Neutrophil (primary cell): ENCODE measurements around the gene MRPL28.

Experiments used
- H3K27ac ChIP-seq: fragments of 200-600 bp; sonication (generic); 2 replicates; pipeline ENCODE4 v1.5.1; 2016; ENCODE audit warnings: mild to moderate bottlenecking, moderate library complexity
- H3K27me3 ChIP-seq: fragments of 200-600 bp; sonication (generic); 2 replicates; pipeline ENCODE4 v1.6.0; 2016; ENCODE audit warnings: mild to moderate bottlenecking
- H3K36me3 ChIP-seq: fragments of 200-600 bp; sonication (generic); 2 replicates; pipeline ENCODE4 v1.5.1; 2017
- H3K4me1 ChIP-seq, 2 experiments: fragments of 200-600 bp in 1 of 2; sonication (generic) in 1 of 2; 1 replicate in 1 of 2; 2 replicates in 1 of 2; pipeline versions ENCODE4 v1.5.1 to v1.6.1; 2013 to 2016; ENCODE audit warnings: low read depth in 1 of 2, low read length in 1 of 2, mild to moderate bottlenecking in 1 of 2, moderate library complexity in 1 of 2; ENCODE audit not compliant: control insufficient read depth in 1 of 2, insufficient read depth in 1 of 2
- H3K4me3 ChIP-seq, 2 experiments: fragments of 200-600 bp in 1 of 2; sonication (generic) in 1 of 2; 1 replicate in 1 of 2; 2 replicates in 1 of 2; pipeline ENCODE4 v1.5.1; 2013 to 2016; ENCODE audit warnings: low read depth in 1 of 2, low read length in 1 of 2, mild to moderate bottlenecking in 1 of 2, moderate library complexity in 1 of 2
- H3K9me3 ChIP-seq: fragments of 200-600 bp; sonication (generic); 2 replicates; pipeline ENCODE4 v1.5.1; 2016
- TF ChIP-seq, protein P1 (sequence below): fragments of 200-600 bp; sonication (generic); IDR thresholded peaks from 2 replicates; pipeline ENCODE4 v1.5.1; 2016; ENCODE audit warnings: antibody characterized with exemption

MRPL28 gene

DNA sequence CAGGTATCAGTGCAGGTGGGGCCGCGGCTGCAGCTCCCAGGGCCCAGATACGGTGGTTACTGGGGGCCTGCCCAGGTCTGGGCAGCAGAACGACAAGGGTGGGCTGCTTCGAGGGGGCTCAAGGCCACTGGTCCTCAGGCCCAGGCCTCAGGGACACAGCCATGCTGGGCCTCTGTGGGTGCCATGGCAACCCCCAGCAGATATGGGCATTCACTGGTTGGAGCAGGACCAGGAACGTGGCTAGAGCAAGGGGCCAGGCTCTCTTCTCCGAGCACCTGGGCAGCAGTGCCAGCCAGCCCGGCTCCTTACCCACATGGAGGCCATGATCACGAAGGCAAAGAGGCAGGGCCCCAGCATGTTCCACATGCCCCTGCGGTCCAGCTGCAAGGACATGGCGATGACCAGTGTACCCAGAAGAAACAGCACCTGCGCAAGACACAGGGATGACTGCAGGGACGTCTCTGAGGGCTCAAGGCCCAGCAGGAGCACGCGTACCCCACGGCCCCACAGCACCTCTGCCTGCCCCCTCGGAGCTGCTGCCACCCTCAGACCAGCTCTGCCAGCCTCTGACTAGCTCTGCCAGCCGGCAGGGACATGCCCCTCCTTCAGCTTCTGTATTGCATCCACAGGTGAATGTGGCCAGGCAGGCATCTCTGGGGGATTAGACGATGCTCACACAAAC is 2.1 kb upstream of the MRPL28 start:
- Histone ChIP-seq H3K4me1 (peaks cover 16 to 20% of the 10 kb centered on the region in 2 experiments), H3K36me3 (peaks cover 89% of the 10 kb centered on the region), H3K27ac (no peak overlapping the region), H3K9me3 (no peaks in the 10 kb centered on the region), H3K27me3 (peaks cover 8% of the 10 kb centered on the region), H3K4me3 (no peak overlapping the region)
- TF ChIP-seq, protein P1, sequence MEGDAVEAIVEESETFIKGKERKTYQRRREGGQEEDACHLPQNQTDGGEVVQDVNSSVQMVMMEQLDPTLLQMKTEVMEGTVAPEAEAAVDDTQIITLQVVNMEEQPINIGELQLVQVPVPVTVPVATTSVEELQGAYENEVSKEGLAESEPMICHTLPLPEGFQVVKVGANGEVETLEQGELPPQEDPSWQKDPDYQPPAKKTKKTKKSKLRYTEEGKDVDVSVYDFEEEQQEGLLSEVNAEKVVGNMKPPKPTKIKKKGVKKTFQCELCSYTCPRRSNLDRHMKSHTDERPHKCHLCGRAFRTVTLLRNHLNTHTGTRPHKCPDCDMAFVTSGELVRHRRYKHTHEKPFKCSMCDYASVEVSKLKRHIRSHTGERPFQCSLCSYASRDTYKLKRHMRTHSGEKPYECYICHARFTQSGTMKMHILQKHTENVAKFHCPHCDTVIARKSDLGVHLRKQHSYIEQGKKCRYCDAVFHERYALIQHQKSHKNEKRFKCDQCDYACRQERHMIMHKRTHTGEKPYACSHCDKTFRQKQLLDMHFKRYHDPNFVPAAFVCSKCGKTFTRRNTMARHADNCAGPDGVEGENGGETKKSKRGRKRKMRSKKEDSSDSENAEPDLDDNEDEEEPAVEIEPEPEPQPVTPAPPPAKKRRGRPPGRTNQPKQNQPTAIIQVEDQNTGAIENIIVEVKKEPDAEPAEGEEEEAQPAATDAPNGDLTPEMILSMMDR = no peak

DNA sequence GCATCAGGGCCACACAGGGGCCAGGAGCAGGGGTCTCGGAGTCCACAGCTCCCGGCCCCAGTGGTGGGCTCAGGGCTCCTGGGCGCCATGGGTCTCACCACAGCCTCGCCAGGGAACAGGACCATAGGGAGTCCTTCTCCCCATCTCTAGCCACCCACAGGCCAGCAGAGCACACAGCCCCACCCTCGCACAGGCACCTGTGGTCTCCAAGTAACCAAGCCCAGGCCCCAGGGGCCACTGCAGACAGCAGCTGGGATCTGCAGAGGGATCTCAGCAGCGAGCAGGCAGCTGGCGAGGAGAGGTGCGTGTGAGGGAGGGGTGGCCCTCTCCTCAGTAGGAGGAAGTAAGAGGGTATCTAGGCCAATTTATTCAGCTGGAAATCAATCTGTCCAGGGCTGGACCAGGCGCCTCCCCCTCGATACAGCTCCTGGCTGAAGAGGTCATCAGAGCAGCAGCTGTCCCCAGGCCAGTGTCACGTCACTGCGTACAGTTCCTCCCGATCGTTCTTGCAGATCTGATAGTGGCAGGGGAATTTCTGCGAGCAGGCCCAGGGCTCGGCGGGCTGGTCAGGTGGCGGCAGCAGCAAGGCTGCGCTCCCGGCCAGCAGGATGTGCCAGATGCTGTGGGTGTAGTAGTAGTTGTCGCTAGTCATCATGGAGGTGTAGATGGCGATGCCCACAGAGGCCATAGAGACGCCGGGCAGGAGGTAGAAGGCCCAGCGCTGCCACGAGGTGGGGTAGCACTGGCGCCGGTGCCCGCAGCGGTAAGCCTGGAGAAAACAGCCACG is 1.4 kb upstream of the MRPL28 start:
- no peak overlapping the region for H3K4me3 ChIP-seq
- H3K36me3 ChIP-seq = peaks cover 89% of the 10 kb centered on the region

DNA sequence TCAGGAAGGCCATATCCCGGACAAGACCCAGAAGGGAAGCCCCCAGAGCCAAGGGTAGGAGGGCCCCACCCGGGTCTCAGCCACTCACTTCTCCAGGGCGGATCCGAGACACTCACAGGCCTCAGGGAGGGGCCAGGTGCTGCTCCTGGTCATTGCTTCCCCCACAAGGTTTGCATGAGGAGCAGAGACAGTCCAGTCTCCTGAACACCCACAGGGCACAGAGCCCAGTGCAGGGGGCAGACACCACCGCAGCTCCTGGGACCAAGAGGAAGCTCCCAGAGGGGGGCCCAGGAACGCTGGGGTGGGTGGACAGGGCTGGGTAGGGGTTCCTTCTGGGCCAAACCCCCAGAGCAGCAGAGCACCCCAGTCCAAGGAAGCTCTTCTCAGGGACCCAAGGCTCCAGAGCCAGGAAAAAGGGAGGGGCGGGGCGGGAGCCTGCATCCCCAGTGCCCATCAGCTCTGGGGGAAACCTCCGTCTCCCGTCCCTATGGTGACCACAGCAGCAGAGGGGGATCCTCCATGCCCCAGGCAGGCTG is 709 bp upstream of the MRPL28 start:
- Histone ChIP-seq H3K9me3 (no peaks in the 10 kb centered on the region), H3K36me3 (peaks cover 89% of the 10 kb centered on the region), H3K4me3 (peak overlapping the region; percentile 46 to 63), H3K27ac (peak overlapping the region; percentile 75), H3K27me3 (peaks cover 8% of the 10 kb centered on the region), H3K4me1 (peaks cover 16 to 20% of the 10 kb centered on the region in 2 experiments)
- TF ChIP-seq, protein P1 = no peak

More for the DNA sequence above, 1.4 kb upstream of the MRPL28 start:
- Histone ChIP-seq H3K27ac (peak overlapping the region; percentile 75), H3K27me3 (peaks cover 8% of the 10 kb centered on the region), H3K4me1 (peaks cover 16 to 20% of the 10 kb centered on the region in 2 experiments), H3K9me3 (no peaks in the 10 kb centered on the region)
- TF ChIP-seq, protein P1 = no peak

DNA sequence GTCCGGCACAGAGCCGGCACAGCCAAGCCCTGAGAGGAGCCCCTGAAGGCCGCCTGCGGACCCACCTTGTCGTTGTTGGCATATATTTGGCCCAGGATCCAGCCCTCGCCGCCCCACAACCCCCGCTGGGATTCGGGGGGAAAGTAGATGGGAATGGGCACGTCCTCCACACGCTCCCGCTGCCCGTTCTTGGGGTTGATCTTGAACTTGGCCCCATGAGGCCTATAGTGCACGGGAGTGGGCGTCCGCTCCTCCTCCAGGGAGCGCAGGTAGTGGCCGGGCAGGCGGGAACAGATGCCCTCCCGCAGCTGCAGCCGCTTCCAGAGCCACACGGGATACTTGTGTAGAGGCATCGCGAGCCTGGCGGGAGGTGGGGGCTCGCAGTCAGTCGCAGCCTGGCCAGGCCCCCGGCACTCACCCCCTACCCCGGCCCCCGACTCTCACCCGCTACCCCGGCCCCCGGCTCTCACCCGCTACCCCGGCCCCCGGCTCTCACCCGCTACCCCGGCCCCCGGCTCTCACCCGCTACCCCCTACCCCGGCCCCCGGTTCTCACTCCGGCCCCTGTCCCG is 387 bp downstream of the MRPL28 start:
- H3K27me3 ChIP-seq = peaks cover 9% of the 10 kb centered on the region
- peak overlapping the region; percentile 34 to 63 for H3K4me3 ChIP-seq
- no peaks in the 10 kb centered on the region for H3K9me3 ChIP-seq
- TF ChIP-seq, protein P1 = no peak
- peak overlapping the region; percentile 75 for H3K27ac ChIP-seq
- peaks cover 79% of the 10 kb centered on the region for H3K36me3 ChIP-seq
- peaks cover 16 to 20% of the 10 kb centered on the region in 2 experiments for H3K4me1 ChIP-seq

DNA sequence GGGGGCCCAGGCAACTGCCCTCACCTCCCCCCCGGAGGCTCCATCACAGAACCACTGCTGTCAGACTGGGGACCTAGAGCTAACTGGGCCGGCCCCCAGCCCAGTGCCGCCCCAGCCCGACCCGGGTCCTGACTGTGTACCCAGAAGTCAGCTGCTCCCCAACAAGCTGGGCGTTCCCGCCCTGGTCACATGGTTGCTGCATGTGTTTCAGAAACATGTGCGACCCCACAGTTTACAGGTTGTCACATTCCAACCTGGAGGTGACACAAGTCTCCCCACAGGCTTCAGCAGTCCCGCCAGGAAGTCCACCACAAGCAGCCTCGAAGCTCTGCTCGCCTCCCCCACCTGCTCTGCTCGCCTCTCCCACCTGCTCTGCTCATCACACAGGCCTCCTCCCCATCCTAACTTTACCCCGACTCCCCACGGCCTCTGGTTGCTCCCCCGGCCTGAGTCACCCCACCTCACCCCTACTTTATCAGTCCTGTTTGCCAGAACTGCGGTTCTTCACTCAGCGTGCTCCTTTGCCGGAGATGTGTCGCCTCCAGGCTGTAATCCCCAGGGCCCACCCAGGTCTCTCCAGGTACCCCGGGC is 968 bp downstream of the MRPL28 start:
- peaks cover 16 to 20% of the 10 kb centered on the region in 2 experiments for H3K4me1 ChIP-seq
- no peak overlapping the region for H3K27ac ChIP-seq
- H3K4me3 ChIP-seq = peak overlapping the region; percentile 34 to 63
- TF ChIP-seq, protein P1 = no peak
- peaks cover 15% of the 10 kb centered on the region for H3K27me3 ChIP-seq
- H3K9me3 ChIP-seq = no peaks in the 10 kb centered on the region
- peaks cover 74% of the 10 kb centered on the region for H3K36me3 ChIP-seq
